ENCODE data around the gene TBC1D21. TPM values are rescaled to one million over a fixed set of nuclear protein-coding genes. Genes with fewer than 3 reads are reported as not detected.

Gene TBC1D21
- total RNA-seq, 4 donors from 2014 or later: not detected

GRCh38 chr15:73922186-73923151, 49.1 kb downstream of the TBC1D21 start:
- Histone ChIP-seq H3K36me3 (peaks cover 0 to 9% of the 10 kb centered on the region in 2 donors), H3K27me3 (peaks cover 6% of the 10 kb centered on the region), H3K4me3 (no peak overlapping the region), H3K9me3 (no peaks in the 10 kb centered on the region), H3K4me1 (peaks cover 17 to 74% (median 55%) of the 10 kb centered on the region in 3 donors), H3K27ac (peak overlapping the region; percentile 83 to 97 (median 96))
- ATAC-seq: no peak
- WGBS, 2 donors (ENCODE audit: low coverage in 1 of 2): 14 to 53% methylated on average over 2 to 5 of the region's 19 CpGs
- TF ChIP-seq CTCF (IDR thresholded peaks at IDR 0.05) (no peak), POLR2A (IDR thresholded peaks at IDR 0.05) (no peak), POLR2AphosphoS5 (IDR thresholded peaks at IDR 0.05) (no peak), EP300 (IDR thresholded peaks at IDR 0.05) (no peak)

GRCh38 chr15:73923156-73923487, 49.8 kb downstream of the TBC1D21 start:
- H3K36me3 ChIP-seq: peaks cover 0 to 8% of the 10 kb centered on the region in 2 donors
- no peaks in the 10 kb centered on the region for H3K9me3 ChIP-seq
- no peak for ATAC-seq
- 80% methylated on average over 1 of the region's 7 CpGs; no CpG with 5 or more reads in 1 of the 2 donors for WGBS, 2 donors (ENCODE audit: low coverage in 1 of 2)
- H3K4me1 ChIP-seq: peaks cover 17 to 80% (median 59%) of the 10 kb centered on the region in 3 donors
- H3K27me3 ChIP-seq: peaks cover 12% of the 10 kb centered on the region
- peak overlapping the region; percentile 83 to 97 (median 96) for H3K27ac ChIP-seq
- TF ChIP-seq POLR2AphosphoS5 (IDR thresholded peaks at IDR 0.05): no peak
- no peak for TF ChIP-seq CTCF (IDR thresholded peaks at IDR 0.05)
- no peak for TF ChIP-seq EP300 (IDR thresholded peaks at IDR 0.05)
- no peak for TF ChIP-seq POLR2A (IDR thresholded peaks at IDR 0.05)
- H3K4me3 ChIP-seq: no peak overlapping the region

- peaks cover 17 to 85% (median 63%) of the 10 kb centered on the region in 3 donors for H3K4me1 ChIP-seq
- TF ChIP-seq POLR2AphosphoS5 (IDR thresholded peaks at IDR 0.05) (no peak), CTCF (IDR thresholded peaks at IDR 0.05) (no peak), EP300 (IDR thresholded peaks at IDR 0.05) (no peak), POLR2A (IDR thresholded peaks at IDR 0.05) (no peak)
Observed at GRCh38 chr15:73923488-73924164, 50.3 kb downstream of the TBC1D21 start.

GRCh38 chr15:73924171-73924921, 51.0 kb downstream of the TBC1D21 start:
- Histone ChIP-seq H3K36me3 (peaks cover 0 to 3% of the 10 kb centered on the region in 2 donors), H3K4me3 (no peak overlapping the region), H3K4me1 (peaks cover 20 to 93% (median 70%) of the 10 kb centered on the region in 3 donors), H3K27ac (peak overlapping the region; percentile 83 to 97 (median 96)), H3K9me3 (no peaks in the 10 kb centered on the region), H3K27me3 (peaks cover 20% of the 10 kb centered on the region)
- peak; percentile 52 for ATAC-seq
- 0 to 3% methylated on average over 1 to 5 of the region's 12 CpGs for WGBS, 2 donors (ENCODE audit: low coverage in 1 of 2)
- TF ChIP-seq CTCF (IDR thresholded peaks at IDR 0.05): no peak
- TF ChIP-seq POLR2AphosphoS5 (IDR thresholded peaks at IDR 0.05): peak; percentile 47

More at GRCh38 chr15:73923488-73924164, 50.3 kb downstream of the TBC1D21 start:
- no peak overlapping the region for H3K4me3 ChIP-seq
- H3K9me3 ChIP-seq: no peaks in the 10 kb centered on the region
- ATAC-seq: no peak
- peaks cover 0 to 3% of the 10 kb centered on the region in 2 donors for H3K36me3 ChIP-seq
- 46% methylated on average over 3 of the region's 6 CpGs; no CpG with 5 or more reads in 1 of the 2 donors for WGBS, 2 donors (ENCODE audit: low coverage in 1 of 2)
- peak overlapping the region; percentile 83 to 97 (median 96) for H3K27ac ChIP-seq
- peaks cover 14% of the 10 kb centered on the region for H3K27me3 ChIP-seq

Measured in gastroesophageal sphincter (tissue), 4 donors.